22Rv1 (cell line): Measurements from ENCODE around the gene RDH14.

Source experiments
- CTCF ChIP-seq: fragments of 450-650 bp; IDR thresholded peaks from 2 replicates; pipeline ENCODE4 v1.5.1; 2017; ENCODE audit warnings: mild to moderate bottlenecking
- ZFX ChIP-seq: fragments of 450-650 bp; IDR thresholded peaks from 2 replicates; pipeline ENCODE4 v1.6.1; 2017; ENCODE audit warnings: antibody characterized with exemption, borderline replicate concordance

DNA sequence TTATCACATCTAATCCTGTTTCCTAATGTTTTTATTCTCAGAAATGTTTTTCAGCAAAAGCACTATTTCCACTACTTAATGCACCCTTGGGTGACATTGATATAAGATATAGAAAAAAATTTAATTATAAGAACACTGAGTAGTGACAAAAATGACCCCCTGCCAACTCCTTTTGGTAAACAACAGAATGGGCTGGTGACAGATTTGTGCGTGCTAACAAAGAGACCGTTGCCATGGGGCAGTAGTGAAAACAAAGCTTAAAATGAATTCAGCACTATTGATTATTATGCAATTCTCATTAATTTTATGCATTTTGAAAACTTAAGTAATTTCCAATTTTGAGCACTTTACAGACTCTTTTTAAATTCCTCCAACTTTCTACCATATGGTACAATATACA lies 33.1 kb downstream of the RDH14 start:
- TF ChIP-seq CTCF (no peak), ZFX (no peak)
